HepG2 (cell line): ENCODE results near the gene EFCAB14. TPM values are rescaled to one million over a fixed set of nuclear protein-coding genes. Genes with fewer than 3 reads are reported as not detected.

ENCODE experiments used
- ATAC-seq: fragments of 200-7000 bp; cut with Tn5 transposase; 3 replicates; pipeline ENCODE4 v1.9.1; 2020; ENCODE audit warnings: mild to moderate bottlenecking, moderate library complexity
- BruUV-seq: library from RNA; stranded (reverse); fragments of 400-500 nt; replicated peaks from 2 replicates; lab custom pipeline; 2021; lab: Mats Ljungman, UMichigan
- CTCF ChIA-PET: fragments of 300-600 bp; formaldehyde crosslinking; extraction: SDS; loops from one replicate; lab custom pipeline; 2021; ENCODE audit warnings: low total read pairs, inconsistent platforms, low intra/inter-chr PET ratio; lab: Yijun Ruan, JAX
- POLR2A ChIA-PET: fragments of 350-600 bp; sonication (Branson Sonifier 250); formaldehyde crosslinking; loops from one replicate; lab custom pipeline; 2020; ENCODE audit warnings: antibody characterized with exemption, inconsistent platforms; lab: Yijun Ruan, JAX
- DNase-seq: peaks from one replicate; pipeline ENCODE4 v3.0.0-alpha.2; 2015; ENCODE audit warnings: low spot score
- FAIRE-seq: peaks from 3 replicates; lab custom pipeline; 2011; peaks lifted over from hg19 to GRCh38; lab: Jason Lieb, UNC
- H2AFZ ChIP-seq: one replicate; pipeline ENCODE4 v1.6.1; 2011; ENCODE audit warnings: low read length, inconsistent platforms
- H3K27ac ChIP-seq: fragments of 300-600 bp; 3 replicates; pipeline ENCODE4 v1.8.0; 2011; ENCODE audit warnings: mixed run types, mild to moderate bottlenecking, mixed read lengths, low read length, inconsistent platforms; ENCODE audit not compliant: insufficient read depth; ENCODE audit errors: extremely low read length
- H3K27me3 ChIP-seq, 2 experiments: fragments of 200-600 bp in 1 of 2; 2 replicates in 1 of 2; 3 replicates in 1 of 2; pipeline versions ENCODE4 v1.6.0 to v1.8.0; 2011; ENCODE audit warnings: low read length in 2 of 2, mild to moderate bottlenecking in 2 of 2, moderate library complexity in 2 of 2, inconsistent platforms in 1 of 2; ENCODE audit not compliant: insufficient read depth in 2 of 2, control insufficient read depth in 1 of 2
- H3K36me3 ChIP-seq, 2 experiments: fragments of 200-600 bp in 1 of 2; replicated peaks in 1 of 2; 2 replicates in 1 of 2; 3 replicates in 1 of 2; pipeline versions ENCODE4 v1.5.1 to v1.8.0; 2011; ENCODE audit warnings: low read length in 2 of 2, inconsistent platforms in 1 of 2; ENCODE audit not compliant: insufficient read depth in 2 of 2, control insufficient read depth in 1 of 2
- H3K4me1 ChIP-seq: 2 replicates; pipeline ENCODE4 v1.5.1; 2012; ENCODE audit warnings: low read length, inconsistent platforms; ENCODE audit not compliant: insufficient read depth
- H3K4me2 ChIP-seq: 2 replicates; pipeline ENCODE4 v1.6.0; 2011; ENCODE audit warnings: low read depth, low read length, inconsistent platforms
- H3K4me3 ChIP-seq, 3 experiments: fragments of 200-600 bp in 1 of 3; sonication (generic), shearing (Covaris generic) in 1 of 3; replicated peaks in 1 of 3; 2 replicates each; pipeline ENCODE4 v1.5.1; 2011 to 2016; ENCODE audit warnings: low read length in 3 of 3, inconsistent platforms in 2 of 3, low read depth in 2 of 3, mild to moderate bottlenecking in 2 of 3, control low read depth in 1 of 3, mixed read lengths in 1 of 3; ENCODE audit not compliant: insufficient read depth in 1 of 3
- H3K79me2 ChIP-seq: one replicate; pipeline ENCODE4 v1.6.1; 2011; ENCODE audit warnings: low read length, inconsistent platforms; ENCODE audit not compliant: insufficient read depth
- H3K9ac ChIP-seq: 2 replicates; pipeline ENCODE4 v1.6.0; 2011; ENCODE audit warnings: mild to moderate bottlenecking, low read depth, low read length, inconsistent platforms; ENCODE audit not compliant: insufficient read depth
- H3K9me3 ChIP-seq: 2 replicates; pipeline ENCODE4 v1.5.1; 2012; ENCODE audit warnings: mild to moderate bottlenecking, low read length
- H4K20me1 ChIP-seq: 2 replicates; pipeline ENCODE4 v1.6.0; 2011; ENCODE audit warnings: inconsistent platforms, mild to moderate bottlenecking, low read length, moderate library complexity; ENCODE audit not compliant: insufficient read depth
- CHD2 ChIP-seq: IDR thresholded peaks from 2 replicates; pipeline ENCODE4 v1.6.1; 2011; ENCODE audit warnings: low read depth, low read length, improper control_type of control experiment
- CREM ChIP-seq, 2 experiments: sonication (generic) in 1 of 2; formaldehyde crosslinking in 1 of 2; IDR thresholded peaks; 2 replicates each; pipeline versions ENCODE4 v1.4.0 to v1.6.1; 2016 to 2020; ENCODE audit warnings: antibody characterized with exemption in 1 of 2, mild to moderate bottlenecking in 1 of 2, missing genetic modification reagents in 1 of 2
- FLYWCH1 ChIP-seq: sonication (generic); formaldehyde crosslinking; IDR thresholded peaks from 2 replicates; pipeline ENCODE4 v1.8.1; 2023; ENCODE audit warnings: mild to moderate bottlenecking, missing genetic modification reagents
- JUND ChIP-seq: sonication (generic); formaldehyde crosslinking; IDR thresholded peaks from 2 replicates; pipeline ENCODE4 v1.8.0; 2022; ENCODE audit warnings: mild to moderate bottlenecking, missing genetic modification reagents
- KAT7 ChIP-seq: IDR thresholded peaks from 2 replicates; pipeline ENCODE4 v1.6.1; 2018; ENCODE audit warnings: borderline replicate concordance, missing compliant biosample characterization
- KLF13 ChIP-seq: sonication (generic); formaldehyde crosslinking; IDR thresholded peaks from 2 replicates; pipeline ENCODE4 v1.4.0; 2020; ENCODE audit warnings: mild to moderate bottlenecking, missing genetic modification reagents
- ZBTB20 ChIP-seq: sonication (generic); formaldehyde crosslinking; IDR thresholded peaks from 2 replicates; pipeline ENCODE4 v1.8.1; 2023; ENCODE audit warnings: missing genetic modification reagents, low read depth, mild to moderate bottlenecking, borderline replicate concordance
- ZNF329 ChIP-seq: sonication (generic); formaldehyde crosslinking; IDR thresholded peaks from 2 replicates; pipeline ENCODE4 v1.9.0; 2021; ENCODE audit warnings: low read depth, mild to moderate bottlenecking, missing genetic modification reagents
- ZNF7 ChIP-seq: IDR thresholded peaks from 2 replicates; pipeline ENCODE4 v1.6.1; 2016; ENCODE audit warnings: missing biosample characterization, missing genetic modification reagents
- WGBS: methylation state at CpG from one replicate; pipeline ENCODE4 v1.1.6; 2017; ENCODE audit warnings: low lambda C conversion rate; 5-methylcytosine and 5-hydroxymethylcytosine counted together
- in situ Hi-C: cut with HindIII; loops from 2 replicates; pipeline ENCODE4 v1.10.0; 2017; ENCODE audit warnings: low pct_unique_long_range_greater_than_20kb; ENCODE audit not compliant: extremely low pct_ligation_motif_present
- intact Hi-C: fragments of 100-400 bp; cut with micrococcal nuclease; formaldehyde crosslinking; loops from one replicate; pipeline ENCODE4 v1.10.0; 2022; ENCODE audit not compliant: unreplicated experiment
- polyA plus RNA-seq, 8 experiments: library from polyadenylated mRNA; depleted of rRNA in 3 of 8; stranded (reverse) in 7 of 8; unstranded in 1 of 8; fragments of >200 nt; fragmentation: Illumina TruSeq in 4 of 8; extraction: Trizol in 4 of 8; gene quantifications; 2 replicates each; pipeline versions ENCODE4 v1.2.1 to v1.2.3, GENCODE V29; 2011 to 2016; ENCODE audit warnings: low read depth in 4 of 8, missing spikeins in 1 of 8, mixed read lengths in 1 of 8; ENCODE audit not compliant: insufficient read depth in 1 of 8
- total RNA-seq, 5 experiments: library from RNA; depleted of rRNA; stranded (reverse); fragments of >200 nt; fragmentation: Illumina TruSeq; extraction: Trizol; gene quantifications; 2 replicates each; pipeline ENCODE4 v1.2.3, GENCODE V29; 2016; ENCODE audit warnings: low read depth in 1 of 5
- TF ChIP-seq, protein P1 (sequence below): sonication (generic); formaldehyde crosslinking; IDR thresholded peaks from 2 replicates; pipeline ENCODE4 v1.4.0; 2020; ENCODE audit warnings: missing genetic modification reagents
- TF ChIP-seq, protein P2 (sequence below): sonication (generic); formaldehyde crosslinking; IDR thresholded peaks from 2 replicates; pipeline ENCODE4 v1.4.0; 2020; ENCODE audit warnings: missing genetic modification reagents

The EFCAB14 gene
- total and polyA plus RNA-seq, 2 of the 13 experiments (the other 11 are each of a cell fraction or from before 2014, with no cell fraction given): 13.4 to 17.9 TPM

DNA sequence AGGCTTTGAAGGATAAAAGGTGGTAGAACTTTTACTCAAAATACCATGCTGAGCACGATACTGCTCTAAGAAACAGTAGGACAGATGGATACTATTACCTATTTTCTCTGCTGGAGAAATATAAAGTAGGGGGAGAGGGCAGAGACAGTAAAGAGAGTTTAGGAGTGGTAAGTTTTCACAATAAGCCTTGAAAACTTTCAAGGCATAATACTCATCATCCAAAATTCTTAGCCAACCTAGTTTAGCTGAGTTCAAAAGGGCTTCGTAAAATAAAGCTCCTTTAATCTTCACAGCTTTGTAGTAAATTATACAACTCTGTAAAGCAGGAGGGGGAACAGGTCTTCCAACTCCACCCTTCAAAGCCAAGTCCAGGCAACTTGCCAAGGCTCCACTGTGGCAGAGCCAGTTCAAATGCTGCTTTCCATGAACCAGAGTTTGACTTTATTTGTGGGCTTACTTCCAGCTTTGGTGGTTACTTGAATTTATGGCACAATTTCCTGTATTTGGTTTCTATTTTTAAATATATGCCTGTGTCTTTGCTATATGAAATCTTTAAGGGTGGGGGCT, 31.7 kb downstream of the EFCAB14 start (continued):
- TF ChIP-seq ZNF7 (no peak), CREM (IDR thresholded peaks at IDR 0.05) (no peak), CREM (CRISPR knock-in tag; IDR thresholded peaks at IDR 0.05) (no peak)
- TF ChIP-seq, protein P1, sequence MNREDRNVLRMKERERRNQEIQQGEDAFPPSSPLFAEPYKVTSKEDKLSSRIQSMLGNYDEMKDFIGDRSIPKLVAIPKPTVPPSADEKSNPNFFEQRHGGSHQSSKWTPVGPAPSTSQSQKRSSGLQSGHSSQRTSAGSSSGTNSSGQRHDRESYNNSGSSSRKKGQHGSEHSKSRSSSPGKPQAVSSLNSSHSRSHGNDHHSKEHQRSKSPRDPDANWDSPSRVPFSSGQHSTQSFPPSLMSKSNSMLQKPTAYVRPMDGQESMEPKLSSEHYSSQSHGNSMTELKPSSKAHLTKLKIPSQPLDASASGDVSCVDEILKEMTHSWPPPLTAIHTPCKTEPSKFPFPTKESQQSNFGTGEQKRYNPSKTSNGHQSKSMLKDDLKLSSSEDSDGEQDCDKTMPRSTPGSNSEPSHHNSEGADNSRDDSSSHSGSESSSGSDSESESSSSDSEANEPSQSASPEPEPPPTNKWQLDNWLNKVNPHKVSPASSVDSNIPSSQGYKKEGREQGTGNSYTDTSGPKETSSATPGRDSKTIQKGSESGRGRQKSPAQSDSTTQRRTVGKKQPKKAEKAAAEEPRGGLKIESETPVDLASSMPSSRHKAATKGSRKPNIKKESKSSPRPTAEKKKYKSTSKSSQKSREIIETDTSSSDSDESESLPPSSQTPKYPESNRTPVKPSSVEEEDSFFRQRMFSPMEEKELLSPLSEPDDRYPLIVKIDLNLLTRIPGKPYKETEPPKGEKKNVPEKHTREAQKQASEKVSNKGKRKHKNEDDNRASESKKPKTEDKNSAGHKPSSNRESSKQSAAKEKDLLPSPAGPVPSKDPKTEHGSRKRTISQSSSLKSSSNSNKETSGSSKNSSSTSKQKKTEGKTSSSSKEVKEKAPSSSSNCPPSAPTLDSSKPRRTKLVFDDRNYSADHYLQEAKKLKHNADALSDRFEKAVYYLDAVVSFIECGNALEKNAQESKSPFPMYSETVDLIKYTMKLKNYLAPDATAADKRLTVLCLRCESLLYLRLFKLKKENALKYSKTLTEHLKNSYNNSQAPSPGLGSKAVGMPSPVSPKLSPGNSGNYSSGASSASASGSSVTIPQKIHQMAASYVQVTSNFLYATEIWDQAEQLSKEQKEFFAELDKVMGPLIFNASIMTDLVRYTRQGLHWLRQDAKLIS: no peak
- TF ChIP-seq, all 625 proteins: peak for 0

GRCh38 chr1:46686255-46686654, 32.7 kb downstream of the EFCAB14 start:
- H3K4me2 ChIP-seq: no peak overlapping the region
- no peak for ATAC-seq
- H3K9me3 ChIP-seq: no peaks in the 10 kb centered on the region
- no peak overlapping the region for H3K4me3 ChIP-seq
- H3K9ac ChIP-seq: no peak overlapping the region
- FAIRE-seq: no peak
- POLR2A ChIA-PET: no interaction called here
- 80% methylated on average over 1 of the region's 1 CpG for WGBS
- DNase-seq: no peak
- no peaks in the 10 kb centered on the region for H3K27me3 ChIP-seq
- H3K4me1 ChIP-seq: peaks cover 16% of the 10 kb centered on the region
- CTCF ChIA-PET: no interaction called here
- in situ Hi-C loops: no loop called here
- no peak overlapping the region for H2AFZ ChIP-seq
- no peaks in the 10 kb centered on the region for H3K79me2 ChIP-seq
- no TSS peak for BruUV-seq
- intact Hi-C loops: no loop called here
- no peaks in the 10 kb centered on the region for H4K20me1 ChIP-seq
- H3K36me3 ChIP-seq: peaks cover 13 to 89% of the 10 kb centered on the region in 2 experiments
- H3K27ac ChIP-seq: no peak overlapping the region
- TF ChIP-seq CHD2 (no peak), ZNF329 (CRISPR knock-in tag) (no peak), KLF13 (CRISPR knock-in tag) (no peak), JUND (no peak), FLYWCH1 (CRISPR knock-in tag) (no peak), KAT7 (CRISPR knock-in tag) (no peak), ZBTB20 (CRISPR knock-in tag) (no peak)
- TF ChIP-seq, protein P2, sequence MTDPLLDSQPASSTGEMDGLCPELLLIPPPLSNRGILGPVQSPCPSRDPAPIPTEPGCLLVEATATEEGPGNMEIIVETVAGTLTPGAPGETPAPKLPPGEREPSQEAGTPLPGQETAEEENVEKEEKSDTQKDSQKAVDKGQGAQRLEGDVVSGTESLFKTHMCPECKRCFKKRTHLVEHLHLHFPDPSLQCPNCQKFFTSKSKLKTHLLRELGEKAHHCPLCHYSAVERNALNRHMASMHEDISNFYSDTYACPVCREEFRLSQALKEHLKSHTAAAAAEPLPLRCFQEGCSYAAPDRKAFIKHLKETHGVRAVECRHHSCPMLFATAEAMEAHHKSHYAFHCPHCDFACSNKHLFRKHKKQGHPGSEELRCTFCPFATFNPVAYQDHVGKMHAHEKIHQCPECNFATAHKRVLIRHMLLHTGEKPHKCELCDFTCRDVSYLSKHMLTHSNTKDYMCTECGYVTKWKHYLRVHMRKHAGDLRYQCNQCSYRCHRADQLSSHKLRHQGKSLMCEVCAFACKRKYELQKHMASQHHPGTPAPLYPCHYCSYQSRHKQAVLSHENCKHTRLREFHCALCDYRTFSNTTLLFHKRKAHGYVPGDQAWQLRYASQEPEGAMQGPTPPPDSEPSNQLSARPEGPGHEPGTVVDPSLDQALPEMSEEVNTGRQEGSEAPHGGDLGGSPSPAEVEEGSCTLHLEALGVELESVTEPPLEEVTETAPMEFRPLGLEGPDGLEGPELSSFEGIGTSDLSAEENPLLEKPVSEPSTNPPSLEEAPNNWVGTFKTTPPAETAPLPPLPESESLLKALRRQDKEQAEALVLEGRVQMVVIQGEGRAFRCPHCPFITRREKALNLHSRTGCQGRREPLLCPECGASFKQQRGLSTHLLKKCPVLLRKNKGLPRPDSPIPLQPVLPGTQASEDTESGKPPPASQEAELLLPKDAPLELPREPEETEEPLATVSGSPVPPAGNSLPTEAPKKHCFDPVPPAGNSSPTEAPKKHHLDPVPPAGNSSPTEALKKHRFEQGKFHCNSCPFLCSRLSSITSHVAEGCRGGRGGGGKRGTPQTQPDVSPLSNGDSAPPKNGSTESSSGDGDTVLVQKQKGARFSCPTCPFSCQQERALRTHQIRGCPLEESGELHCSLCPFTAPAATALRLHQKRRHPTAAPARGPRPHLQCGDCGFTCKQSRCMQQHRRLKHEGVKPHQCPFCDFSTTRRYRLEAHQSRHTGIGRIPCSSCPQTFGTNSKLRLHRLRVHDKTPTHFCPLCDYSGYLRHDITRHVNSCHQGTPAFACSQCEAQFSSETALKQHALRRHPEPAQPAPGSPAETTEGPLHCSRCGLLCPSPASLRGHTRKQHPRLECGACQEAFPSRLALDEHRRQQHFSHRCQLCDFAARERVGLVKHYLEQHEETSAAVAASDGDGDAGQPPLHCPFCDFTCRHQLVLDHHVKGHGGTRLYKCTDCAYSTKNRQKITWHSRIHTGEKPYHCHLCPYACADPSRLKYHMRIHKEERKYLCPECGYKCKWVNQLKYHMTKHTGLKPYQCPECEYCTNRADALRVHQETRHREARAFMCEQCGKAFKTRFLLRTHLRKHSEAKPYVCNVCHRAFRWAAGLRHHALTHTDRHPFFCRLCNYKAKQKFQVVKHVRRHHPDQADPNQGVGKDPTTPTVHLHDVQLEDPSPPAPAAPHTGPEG (CRISPR knock-in tag): no peak
